ENCODE data around the gene SRRM5. TPM values are rescaled to one million over a fixed set of nuclear protein-coding genes. Genes with fewer than 3 reads are reported as not detected.

Gene SRRM5
- total and polyA plus RNA-seq, 2 experiments from 2014 or later, result 0.08 TPM; not detected in 1

- Mint-ChIP-seq H3K27me3 (ENCODE audit: insufficient read depth, low read depth, poor library complexity) (peaks cover 13% of the 10 kb centered on the region), H3K4me1 (peaks cover 9% of the 10 kb centered on the region), H3K4me3 (no peak overlapping the region), H3K9me3 (peaks cover 2% of the 10 kb centered on the region), H3K27ac (peak overlapping the region; percentile 16; the same call in 1 of the 2 replicates), H3K36me3 (ENCODE audit: low read depth) (peaks cover 17% of the 10 kb centered on the region)
- no peak overlapping the region for H3K27ac ChIP-seq (ENCODE audit: low read depth)
- H3K27me3 ChIP-seq (ENCODE audit: insufficient read depth), result no peaks in the 10 kb centered on the region
- no peaks in the 10 kb centered on the region for H3K36me3 ChIP-seq (ENCODE audit: insufficient read depth)
- H3K79me2 ChIP-seq (replicated peaks; ENCODE audit: insufficient read depth), result no peaks in the 10 kb centered on the region
- no peak overlapping the region for H3K4me3 ChIP-seq
- no peak for DNase-seq (ENCODE audit: low spot score)
- TF ChIP-seq ETS1 (IDR thresholded peaks at IDR 0.05) (no peak), REST (IDR thresholded peaks at IDR 0.05; ENCODE audit: unreplicated experiment) (no peak), CREB1 (CRISPR knock-in tag; IDR thresholded peaks at IDR 0.05; ENCODE audit: low read depth) (no peak), ZNF331 (CRISPR knock-in tag; IDR thresholded peaks at IDR 0.05; ENCODE audit: low read depth) (no peak), ZNF114 (CRISPR knock-in tag; IDR thresholded peaks at IDR 0.05) (no peak), STAT1 (IDR thresholded peaks at IDR 0.05; ENCODE audit: unreplicated experiment) (no peak), NANOG (IDR thresholded peaks at IDR 0.05; ENCODE audit: borderline replicate concordance) (no peak), EZH2phosphoT487 (IDR thresholded peaks at IDR 0.05; ENCODE audit: unreplicated experiment) (no peak), POLR2AphosphoS5 (IDR thresholded peaks at IDR 0.05; ENCODE audit: low read depth) (no peak), CTCF (conservative IDR thresholded peaks at IDR 0.05; ENCODE audit: low read depth in 2 of 2) (no peak), JUNB (IDR thresholded peaks at IDR 0.05; ENCODE audit: unreplicated experiment) (no peak), ZNF462 (CRISPR knock-in tag; IDR thresholded peaks at IDR 0.05) (no peak), EZH2 (IDR thresholded peaks at IDR 0.05; ENCODE audit: low read depth, unreplicated experiment) (no peak)
- no peaks in the 10 kb centered on the region for H3K9me2 ChIP-seq (ENCODE audit: insufficient read depth)
- H3K4me2 ChIP-seq, result no peak overlapping the region
- no peaks in the 10 kb centered on the region for H3K4me1 ChIP-seq (ENCODE audit: insufficient read depth)
- H3F3A ChIP-seq (replicated peaks; ENCODE audit: low read depth), result no peaks in the 10 kb centered on the region
- ATAC-seq, result no peak
- H2AFZ ChIP-seq, result no peak overlapping the region
- no peaks in the 10 kb centered on the region; the same call in 1 of the 2 replicates for H4K20me1 ChIP-seq (replicated peaks; ENCODE audit: insufficient read depth)
These were observed 4.4 kb upstream of the SRRM5 start for GRCh38 chr19:43607238-43608205.
